ENCODE measurements around the gene PADI4. TPM values are rescaled to one million over a fixed set of nuclear protein-coding genes. Genes with fewer than 3 reads are reported as not detected.

The PADI4 gene
- total and polyA plus RNA-seq, 2 experiments from 2014 or later: not detected

DNA sequence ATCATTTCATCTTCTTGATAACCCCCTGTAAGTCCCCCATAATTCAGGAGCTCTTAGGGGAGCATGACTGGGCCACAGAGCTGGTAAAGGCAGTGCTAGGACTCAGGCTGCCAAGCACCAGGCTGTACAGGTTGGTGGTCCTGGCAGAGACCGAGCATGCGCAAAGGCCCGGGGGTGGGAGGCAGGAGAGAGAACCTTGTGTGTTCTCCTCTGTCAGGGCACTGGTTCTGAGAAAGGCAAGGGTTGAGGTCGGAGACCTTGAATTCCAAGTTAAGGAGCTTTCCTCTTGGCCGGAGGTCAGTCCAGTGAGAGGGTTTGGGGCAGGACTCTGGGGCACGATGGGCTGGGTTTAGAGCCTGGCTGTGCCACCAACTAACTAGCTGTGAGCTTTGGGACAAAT is 35.9 kb upstream of the PADI4 start:
- no peak for DNase-seq (ENCODE audit: low read depth in 1 of 2, low spot score in 1 of 2)
- no peak for TF ChIP-seq CTCF (IDR thresholded peaks at IDR 0.05; ENCODE audit: low read depth, low read length)

GRCh38 chr1:17272646-17273045 is 35.4 kb upstream of the PADI4 start:
- no peaks in the 10 kb centered on the region for H3K36me3 ChIP-seq
- no peak for DNase-seq (ENCODE audit: low read depth in 1 of 2, low spot score in 1 of 2)
- H3K27me3 ChIP-seq: no peaks in the 10 kb centered on the region
- no peak for TF ChIP-seq CTCF (IDR thresholded peaks at IDR 0.05; ENCODE audit: low read depth, low read length)
- H3K4me3 ChIP-seq: no peak overlapping the region
- H3K4me1 ChIP-seq (ENCODE audit: low read depth): no peaks in the 10 kb centered on the region
- no peaks in the 10 kb centered on the region for H3K9me3 ChIP-seq (ENCODE audit: low read depth)
- no peak overlapping the region for H3K27ac ChIP-seq

More for the DNA sequence above, 35.9 kb upstream of the PADI4 start:
- Histone ChIP-seq H3K36me3 (no peaks in the 10 kb centered on the region), H3K4me3 (no peak overlapping the region), H3K4me1 (ENCODE audit: low read depth) (no peaks in the 10 kb centered on the region), H3K27ac (no peak overlapping the region), H3K9me3 (ENCODE audit: low read depth) (no peaks in the 10 kb centered on the region), H3K27me3 (no peaks in the 10 kb centered on the region)

- no peaks in the 10 kb centered on the region for H3K9me3 ChIP-seq (ENCODE audit: low read depth)
- no peak overlapping the region for H3K27ac ChIP-seq
- no peaks in the 10 kb centered on the region for H3K4me1 ChIP-seq (ENCODE audit: low read depth)
- TF ChIP-seq CTCF (IDR thresholded peaks at IDR 0.05; ENCODE audit: low read depth, low read length): no peak
- no peak for DNase-seq (ENCODE audit: low read depth in 1 of 2, low spot score in 1 of 2)
- H3K36me3 ChIP-seq: no peaks in the 10 kb centered on the region
- H3K4me3 ChIP-seq: no peak overlapping the region
- no peaks in the 10 kb centered on the region for H3K27me3 ChIP-seq
Observed at GRCh38 chr1:17273096-17273495, 34.9 kb upstream of the PADI4 start.

DNA sequence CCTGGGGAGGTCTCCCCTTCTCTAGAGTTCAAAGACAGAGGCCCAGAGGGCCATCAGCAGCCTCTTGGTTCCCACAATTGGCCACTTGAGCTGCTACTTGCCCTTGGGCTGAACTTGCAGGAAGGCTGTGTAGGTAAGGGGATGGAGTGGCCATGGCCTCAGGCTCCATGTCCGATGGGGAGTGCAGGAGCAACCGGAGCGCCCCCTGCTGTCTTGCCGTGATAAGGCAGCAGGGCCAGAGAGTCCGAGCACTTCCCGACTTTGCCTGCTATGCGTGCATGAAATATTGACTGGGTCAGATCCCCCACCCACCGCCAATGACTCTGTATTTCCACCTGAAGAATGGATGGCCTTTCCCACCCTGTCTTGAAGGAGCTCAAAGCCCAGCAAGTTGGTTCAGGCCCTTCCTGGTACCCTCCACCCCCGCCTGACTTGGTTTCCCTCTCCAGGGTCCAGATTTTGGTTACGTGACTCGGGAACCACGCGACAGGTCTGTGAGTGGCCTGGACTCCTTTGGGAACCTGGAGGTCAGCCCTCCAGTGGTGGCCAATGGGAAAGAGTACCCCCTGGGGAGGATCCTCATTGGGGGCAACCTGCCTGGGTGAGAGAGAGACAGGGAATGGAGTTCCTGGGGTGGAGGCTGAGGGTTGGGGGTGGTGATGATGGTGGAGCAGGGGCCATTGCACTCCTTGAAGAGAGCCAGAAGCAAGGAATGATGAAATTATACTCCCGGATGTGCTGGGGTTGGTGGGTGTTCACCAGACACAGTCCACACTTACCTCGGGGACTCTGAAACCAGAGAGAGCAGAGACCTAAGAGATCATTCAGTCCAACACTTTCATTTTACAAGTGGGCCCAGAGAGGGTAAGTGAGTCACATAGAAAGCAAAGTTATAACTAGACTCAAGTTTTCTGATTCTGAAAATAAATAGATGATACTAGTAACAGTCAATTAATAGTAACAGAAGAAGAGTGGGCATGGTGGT is 33.5 kb upstream of the PADI4 start:
- H3K27ac ChIP-seq: no peak overlapping the region
- H3K4me3 ChIP-seq: no peak overlapping the region
- H3K27me3 ChIP-seq: no peaks in the 10 kb centered on the region
- H3K4me1 ChIP-seq (ENCODE audit: low read depth): no peaks in the 10 kb centered on the region
- peak; percentile 79 for TF ChIP-seq CTCF (IDR thresholded peaks at IDR 0.05; ENCODE audit: low read depth, low read length)
- DNase-seq (ENCODE audit: low read depth in 1 of 2, low spot score in 1 of 2): peak; percentile 57 to 66
- H3K9me3 ChIP-seq (ENCODE audit: low read depth): no peaks in the 10 kb centered on the region
- H3K36me3 ChIP-seq: no peaks in the 10 kb centered on the region

- Histone ChIP-seq H3K4me3 (no peak overlapping the region), H3K9me3 (ENCODE audit: low read depth) (no peaks in the 10 kb centered on the region), H3K27me3 (no peaks in the 10 kb centered on the region), H3K36me3 (no peaks in the 10 kb centered on the region), H3K4me1 (ENCODE audit: low read depth) (no peaks in the 10 kb centered on the region), H3K27ac (no peak overlapping the region)
- TF ChIP-seq CTCF (IDR thresholded peaks at IDR 0.05; ENCODE audit: low read depth, low read length): no peak
- peak in 1 of 2 donors; percentile 53 for DNase-seq (ENCODE audit: low read depth in 1 of 2, low spot score in 1 of 2)
Observed at GRCh38 chr1:17276568-17276967, 31.4 kb upstream of the PADI4 start.

All from cardiac muscle cell (in vitro differentiated cells and primary cell).